DMS53 (cell line): ENCODE measurements around the gene ANKRD39.
A peak's percentile ranks its signal among the peaks of the same experiment; 100 is the strongest.

ENCODE experiments used
- DNase-seq: peaks from one replicate; lab custom pipeline; 2025; lab: John Stamatoyannopoulos, UW

The ANKRD39 gene

DNA sequence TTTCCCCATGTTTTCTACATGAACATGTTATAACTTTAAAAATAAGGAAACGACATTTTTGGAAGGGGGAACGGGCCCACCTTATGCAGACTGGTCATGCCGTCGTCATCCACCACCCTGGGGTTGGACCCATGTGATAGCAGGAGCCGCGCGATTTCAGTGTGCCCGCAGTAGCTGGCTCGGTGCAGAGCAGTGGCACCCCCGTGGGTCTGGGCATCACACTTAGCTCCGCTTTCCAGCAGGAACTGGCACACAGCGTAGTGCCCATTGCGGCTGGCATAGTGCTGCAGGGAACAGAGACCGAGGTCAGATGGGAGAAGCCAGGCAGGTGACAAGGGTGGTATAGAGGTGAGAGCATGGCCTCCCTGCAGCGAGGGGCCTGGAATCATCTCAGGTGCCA is 4.5 kb downstream of the ANKRD39 start:
- no peak for DNase-seq

DNA sequence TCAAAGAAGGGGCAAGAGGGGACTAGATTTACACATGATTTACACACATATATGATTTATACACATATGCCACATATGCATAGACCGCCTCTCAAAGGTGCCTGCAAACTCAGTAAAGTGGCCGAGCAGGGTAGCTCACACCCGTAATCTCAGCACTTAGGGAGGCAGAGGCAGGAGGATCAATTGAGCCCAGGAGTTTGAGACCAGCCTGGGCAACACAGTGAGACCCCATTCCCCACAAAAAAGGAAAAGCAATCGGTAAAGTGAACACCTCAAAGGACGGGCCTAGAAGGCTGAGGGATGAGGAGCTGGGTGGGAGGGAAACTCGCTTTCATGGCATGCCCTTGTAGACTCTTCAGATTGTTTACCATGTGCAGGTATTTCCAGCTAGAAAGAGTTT is 5.1 kb downstream of the ANKRD39 start:
- no peak for DNase-seq

DNA sequence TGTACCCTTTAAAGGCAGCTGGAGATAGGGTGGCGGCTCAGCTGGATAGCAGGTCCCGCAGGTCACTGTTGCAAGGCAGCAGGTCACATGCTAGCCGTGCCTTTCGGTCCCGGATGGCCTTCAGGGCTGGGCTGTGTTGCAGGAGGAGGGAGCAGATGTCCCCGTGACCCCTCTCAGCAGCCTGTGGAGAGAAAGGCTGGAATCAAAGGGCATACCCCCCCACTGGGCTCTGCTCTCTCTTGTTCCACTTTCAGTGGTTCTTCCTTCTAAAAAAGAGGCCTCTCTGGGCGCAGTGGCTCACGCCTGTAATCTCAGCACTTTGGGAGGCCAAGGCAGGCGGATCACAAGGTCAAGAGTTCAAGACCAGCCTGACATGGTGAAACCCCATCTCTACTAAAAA is 9.6 kb downstream of the ANKRD39 start:
- no peak for DNase-seq

DNA sequence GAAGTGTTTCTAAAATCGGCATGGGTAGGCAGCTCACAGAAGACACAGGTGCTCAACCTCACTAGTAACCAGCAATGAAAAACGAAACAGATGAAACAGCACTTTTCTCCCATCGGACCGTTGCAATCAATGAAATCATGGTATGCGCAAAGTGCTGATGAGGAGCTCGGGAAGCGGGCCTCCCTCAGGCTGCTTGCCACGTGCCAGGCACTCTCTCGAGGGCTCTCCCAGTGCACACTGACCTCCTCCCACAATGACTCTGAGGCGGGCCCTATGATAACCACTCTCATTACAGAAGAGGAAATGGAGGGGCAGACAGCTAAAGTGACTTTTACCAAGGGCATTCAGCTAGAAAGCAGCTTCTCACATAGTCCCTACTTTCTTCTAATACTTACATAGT is 10.2 kb downstream of the ANKRD39 start:
- DNase-seq: no peak

DNA sequence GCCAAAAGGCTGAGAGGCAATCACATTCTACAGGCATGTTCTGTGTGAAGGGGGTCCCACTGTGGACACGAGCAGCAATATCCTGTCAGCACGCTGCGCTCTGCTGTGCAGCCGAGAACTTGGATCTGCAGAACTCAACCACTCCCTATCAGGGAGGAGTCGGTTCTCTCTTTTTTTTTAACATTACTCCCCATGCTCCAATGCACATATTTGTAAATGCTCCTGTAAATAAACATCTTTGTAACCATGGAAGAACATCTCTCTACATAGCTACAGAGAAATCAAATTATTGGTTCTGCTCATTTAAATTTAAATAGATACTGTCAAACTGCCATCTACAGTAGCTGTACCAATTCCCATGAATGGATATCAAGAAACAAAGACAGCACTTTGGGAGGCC is 11.0 kb downstream of the ANKRD39 start:
- no peak for DNase-seq

DNA sequence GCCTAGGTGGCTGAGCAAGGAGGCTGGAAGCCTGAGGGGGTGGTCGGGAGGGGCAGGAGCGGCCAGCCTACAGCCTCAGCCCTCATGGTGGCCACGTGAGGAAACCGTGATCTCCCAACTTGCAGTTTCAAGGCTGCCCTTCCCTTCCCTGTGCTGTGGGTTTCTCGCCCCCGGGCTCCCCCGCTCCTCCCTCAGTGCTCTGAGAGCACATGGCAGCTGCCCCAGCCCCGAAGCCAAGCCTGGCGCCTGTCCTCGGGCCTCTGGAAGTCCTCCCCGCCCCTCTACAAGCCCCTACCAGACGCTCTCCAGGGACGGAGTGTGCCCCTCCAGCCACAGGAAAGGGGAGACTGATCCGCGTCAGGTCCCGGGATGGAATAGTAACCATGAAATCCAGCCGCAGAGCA is 13.4 kb downstream of the ANKRD39 start:
- DNase-seq: no peak

DNA sequence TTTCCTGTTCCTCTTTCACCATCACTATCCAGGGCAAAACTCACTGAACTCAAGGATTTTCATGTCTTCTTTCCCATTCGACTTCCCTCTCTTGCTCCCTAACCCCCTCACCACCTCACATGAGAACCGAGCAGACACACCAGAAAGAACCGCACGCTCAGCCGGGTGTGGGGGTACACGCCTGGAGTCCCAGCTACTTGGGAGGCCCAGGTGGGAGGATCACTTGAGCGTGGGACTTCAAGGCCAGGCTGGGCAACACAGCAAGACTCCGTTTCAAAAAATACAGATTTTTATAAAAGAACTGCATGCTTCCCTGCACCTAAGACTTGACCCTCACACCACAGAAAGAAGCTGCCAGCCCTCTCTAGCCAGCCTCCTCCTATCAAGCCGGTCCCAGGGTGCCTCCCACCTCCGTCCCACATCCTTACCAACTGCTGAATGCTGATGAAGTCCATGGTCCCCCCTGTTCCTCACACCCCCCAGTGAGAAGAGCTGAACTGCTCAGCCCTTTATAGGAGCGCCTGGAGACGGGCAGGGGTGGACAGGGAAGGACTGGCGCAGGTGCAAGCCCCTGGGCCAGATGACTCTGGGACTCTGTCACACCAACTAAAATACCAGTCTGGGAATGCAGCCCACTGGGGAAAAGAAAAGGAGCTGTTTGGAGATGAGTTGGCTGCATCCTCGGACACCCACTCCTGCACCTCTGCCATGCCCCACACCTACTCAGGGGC is 14.1 kb downstream of the ANKRD39 start, which contains the start of gene ANKRD23:
ANKRD23 (minus strand) TSS at position 484 of the 731 bp plus-strand sequence; CDS start at position 455, 29 bp downstream.
- no peak for DNase-seq

DNA sequence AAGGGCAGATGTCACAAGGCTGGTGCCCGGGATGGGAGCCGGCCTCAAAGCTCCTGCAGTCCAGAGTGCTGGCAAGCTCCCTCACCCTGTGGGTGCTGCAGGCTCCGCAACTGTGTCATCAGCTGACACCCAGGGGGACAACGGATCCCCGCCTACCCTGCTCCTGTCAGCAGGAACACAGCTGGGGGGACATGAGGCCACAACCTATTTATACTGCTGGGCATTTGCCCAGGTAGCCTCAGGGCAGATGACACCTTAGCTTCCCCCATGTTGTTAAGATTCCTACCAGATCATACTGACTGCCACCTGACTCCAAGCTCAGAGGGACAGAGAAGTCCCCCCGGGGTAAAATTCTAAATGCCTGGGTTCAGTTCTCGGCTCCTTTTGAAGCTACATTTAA is 15.2 kb downstream of the ANKRD39 start:
- DNase-seq: no peak

DNA sequence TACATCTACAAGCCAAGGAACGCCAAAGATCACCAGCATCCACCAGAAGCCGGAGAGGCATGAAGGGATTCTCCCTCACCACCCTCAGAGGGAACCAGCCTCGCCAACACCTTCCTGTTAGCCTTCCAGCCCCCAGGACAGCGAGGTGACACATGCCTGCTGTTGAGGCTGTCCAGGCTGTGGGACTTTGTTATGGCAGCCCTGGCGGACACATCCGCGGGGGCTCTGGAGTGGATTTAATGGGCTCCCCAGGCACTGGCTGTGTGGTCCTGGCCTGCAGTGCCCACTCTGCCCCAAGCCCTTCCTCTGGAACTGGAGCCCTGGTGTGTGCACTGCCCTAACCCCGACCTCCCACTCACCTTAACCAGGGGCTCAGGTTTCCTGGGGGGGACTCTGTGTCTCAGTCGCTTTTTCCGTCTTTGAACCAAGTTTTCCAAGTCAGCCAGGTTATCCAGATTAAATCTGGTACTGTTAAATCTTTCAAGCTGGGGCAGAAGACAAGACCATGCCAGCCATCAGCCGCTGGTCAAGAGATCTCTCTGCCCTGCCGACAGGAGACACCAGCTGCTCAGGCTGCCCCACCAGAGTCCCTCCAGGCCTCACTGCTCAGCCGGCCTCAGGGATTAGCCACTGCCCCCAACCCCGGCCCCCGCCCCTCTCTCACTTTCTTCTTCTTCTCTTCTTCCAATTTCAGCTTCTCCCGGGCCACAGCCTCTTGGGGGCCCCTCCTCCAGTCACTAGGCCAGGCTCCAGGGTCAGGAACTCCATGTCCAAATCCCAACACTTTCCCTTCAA is 15.9 kb downstream of the ANKRD39 start:
- no peak for DNase-seq

DNA sequence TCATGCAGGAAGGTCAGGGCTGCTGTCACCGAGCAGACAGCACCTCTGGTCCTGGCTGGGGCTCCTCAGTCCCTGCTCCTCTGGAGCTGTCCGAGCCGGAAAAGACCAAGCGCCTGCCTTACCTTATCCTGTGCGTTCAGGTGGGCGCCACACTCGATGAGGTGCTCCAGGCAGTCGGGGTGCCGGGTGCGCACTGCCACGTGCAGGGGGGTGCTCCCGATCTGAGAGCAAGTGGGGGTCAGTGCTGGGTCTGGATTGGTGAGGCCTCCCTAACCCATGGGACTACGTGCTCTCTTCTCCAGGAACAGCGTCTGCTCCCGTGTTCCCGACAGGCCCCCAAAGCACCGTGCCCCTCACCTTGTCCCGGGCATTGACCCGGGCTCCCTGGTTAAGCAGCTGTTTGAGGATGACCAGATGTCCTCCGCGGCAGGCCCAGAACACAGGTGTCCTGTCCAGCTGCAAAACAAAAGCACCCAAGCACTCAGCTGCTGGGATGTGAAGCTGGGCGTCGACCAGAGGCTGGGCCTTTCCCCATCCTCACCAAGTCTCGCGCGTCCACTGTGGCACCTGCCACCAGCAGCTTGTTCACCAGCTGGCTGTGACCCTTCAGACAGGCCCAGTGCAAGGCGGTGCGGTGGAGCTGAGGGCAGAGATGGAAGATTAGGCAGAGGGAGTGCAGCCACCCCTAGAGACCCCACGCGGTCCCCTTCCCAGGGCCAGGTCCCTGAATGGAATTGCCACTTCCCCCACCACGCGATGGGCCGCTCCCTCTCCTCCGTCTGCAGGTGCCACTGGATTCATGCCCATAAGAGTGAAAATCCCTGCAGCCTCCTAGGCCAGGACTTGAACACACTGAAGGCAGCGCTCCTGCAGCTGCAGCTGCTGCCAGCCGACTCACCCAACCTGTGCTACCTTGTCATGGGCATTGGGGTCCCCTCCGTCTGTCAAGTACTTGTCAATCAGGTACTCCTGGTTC is 17.7 kb downstream of the ANKRD39 start:
- peak; percentile 72 for DNase-seq

DNA sequence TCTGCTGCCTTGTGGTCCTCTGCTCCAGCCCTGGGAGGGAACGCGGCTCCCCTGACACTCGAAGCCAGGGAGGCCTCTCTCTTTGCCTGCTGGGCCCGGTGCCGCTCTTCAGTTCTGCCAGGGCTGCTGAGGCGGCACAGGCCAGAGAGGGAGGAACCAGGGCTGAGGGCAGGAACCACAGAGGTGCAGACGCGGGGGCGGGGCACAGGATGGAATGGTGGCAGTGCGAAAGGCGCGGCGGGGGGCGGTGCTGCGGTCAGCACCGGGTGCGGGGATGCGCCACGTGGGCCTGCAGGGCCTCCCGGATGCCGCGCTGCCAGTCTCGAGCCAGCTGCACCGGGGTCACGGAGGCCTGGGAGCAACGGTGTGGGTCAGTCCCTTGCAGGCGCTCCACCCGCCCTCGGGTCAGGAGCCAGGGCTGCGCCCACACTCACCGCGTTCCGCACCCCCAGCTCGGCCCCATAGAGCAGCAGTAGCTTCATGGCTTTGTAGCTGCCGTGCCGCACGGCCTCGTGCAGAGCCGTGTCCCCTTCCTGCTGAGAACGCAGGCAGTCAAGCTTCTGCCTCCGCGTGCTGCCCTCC is 18.4 kb downstream of the ANKRD39 start:
- DNase-seq: no peak

DNA sequence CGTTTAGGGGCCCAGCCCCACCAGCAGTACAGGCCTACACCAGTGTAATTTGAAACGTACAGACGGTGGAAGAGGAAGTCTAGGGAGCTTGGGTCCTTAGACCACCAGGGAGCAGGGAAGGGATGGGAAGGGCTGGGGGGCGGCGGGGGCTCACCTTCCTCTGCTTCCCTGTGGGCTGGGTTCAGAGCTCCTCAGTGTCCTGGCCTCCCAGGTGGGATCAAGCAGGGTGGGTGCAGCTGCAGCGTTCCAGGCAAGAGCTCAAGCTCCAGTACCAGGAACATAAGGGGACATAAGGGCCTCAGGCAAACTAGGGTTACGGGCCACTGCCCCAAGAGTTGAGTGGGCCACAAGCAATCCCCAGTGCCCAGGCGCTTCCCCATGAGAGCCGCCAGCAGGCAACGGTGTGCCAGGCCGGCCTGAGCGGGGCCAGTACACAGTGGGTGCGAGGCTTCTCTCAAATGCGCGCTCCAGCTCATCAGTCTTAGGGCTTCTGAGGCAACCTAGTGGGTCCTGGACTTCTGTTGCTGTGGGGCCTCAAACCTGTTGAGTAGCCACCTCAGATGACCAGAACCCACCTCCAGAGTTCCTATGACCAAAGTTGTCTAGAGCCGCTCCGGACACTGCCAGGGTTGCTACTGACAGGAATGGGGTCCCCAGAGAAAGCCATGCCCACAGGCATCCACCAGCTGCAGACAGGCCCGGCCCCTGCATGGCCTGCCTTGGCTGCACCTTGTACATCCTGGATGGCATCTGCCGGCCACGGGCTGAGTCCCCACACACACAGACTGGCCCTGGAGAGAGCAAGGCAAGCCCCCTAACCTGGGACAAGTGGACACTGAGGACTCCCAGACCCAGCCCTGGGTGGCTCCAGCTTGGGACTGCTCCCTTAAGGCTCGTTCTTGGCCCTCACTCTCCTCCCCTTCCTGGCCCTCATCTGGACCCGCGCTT is 19.2 kb downstream of the ANKRD39 start:
- DNase-seq: no peak

DNA sequence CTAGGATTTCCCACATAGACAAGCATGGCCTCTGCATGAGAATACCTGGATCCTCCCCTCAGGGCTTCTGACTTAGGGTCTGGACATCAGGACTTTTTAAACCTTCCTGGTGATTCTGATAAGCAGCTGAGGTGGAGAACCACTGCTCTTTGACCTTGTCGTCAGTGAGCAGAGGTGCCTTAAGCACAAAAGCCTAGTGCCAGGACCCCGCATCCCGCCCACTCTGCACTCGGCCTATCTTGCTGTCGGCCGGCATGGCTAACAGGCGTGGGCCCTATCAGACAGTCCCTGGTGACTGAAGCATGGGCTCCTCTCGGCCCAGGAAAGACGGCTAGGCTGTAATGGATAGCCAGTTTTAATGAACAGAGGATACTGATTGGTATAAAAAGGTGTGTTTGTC is 20.2 kb downstream of the ANKRD39 start:
- DNase-seq: no peak

DNA sequence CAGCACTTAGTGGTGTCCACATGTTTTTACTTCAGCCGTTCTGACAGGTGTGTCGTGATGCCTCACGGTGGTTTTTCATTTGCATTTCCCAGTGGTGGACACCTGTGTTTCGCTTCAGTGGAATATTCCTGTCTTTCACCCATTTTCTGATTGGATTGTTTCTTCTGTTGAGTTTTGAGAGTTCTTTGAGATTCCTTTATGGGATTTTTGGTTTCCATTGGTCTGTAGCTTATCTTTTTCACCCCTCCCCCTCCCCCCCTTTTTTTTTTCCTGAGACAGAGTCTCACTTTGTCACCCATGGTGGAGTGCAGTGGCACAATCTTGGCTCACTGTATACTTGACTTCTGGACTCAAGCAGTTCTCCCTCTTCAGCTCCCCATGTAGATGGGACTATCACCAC is 22.0 kb downstream of the ANKRD39 start:
- no peak for DNase-seq

DNA sequence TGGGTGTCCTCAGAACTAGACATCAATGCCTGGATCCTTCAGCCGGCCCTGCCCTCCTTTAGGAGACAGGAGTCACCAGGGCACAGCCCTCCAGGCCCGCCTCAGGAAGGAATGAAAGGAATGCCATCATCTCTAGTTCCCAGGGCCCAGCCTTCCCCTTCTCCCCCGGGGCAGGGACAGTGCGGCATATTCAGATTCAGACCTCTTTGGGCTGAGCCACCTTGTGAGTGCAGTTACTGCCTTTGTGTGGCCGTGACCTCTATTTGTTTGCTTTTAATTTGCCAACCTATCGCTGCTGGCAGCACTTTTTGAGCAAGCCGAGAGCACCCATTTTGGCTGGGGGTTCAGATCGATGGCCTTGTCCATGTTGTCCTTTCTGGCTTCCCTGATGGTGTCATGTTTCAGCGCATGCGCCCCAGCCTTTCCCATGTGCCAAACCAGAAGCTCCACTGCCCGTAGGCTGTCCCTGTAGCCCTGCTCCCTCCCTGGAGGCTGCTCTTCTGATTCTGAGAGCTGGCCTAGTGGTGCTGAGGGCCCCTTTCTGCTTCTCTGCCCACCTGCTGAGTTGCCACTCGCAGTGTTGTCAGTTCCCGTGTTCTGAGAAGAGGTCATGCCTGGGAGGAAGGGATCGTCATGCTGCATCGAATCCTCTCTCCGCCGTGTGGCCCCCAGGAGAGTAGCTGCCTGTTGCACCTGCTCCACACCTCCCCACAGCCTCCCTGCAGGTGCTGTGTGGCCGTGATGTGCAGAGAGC is 24.9 kb downstream of the ANKRD39 start:
- peak; percentile 99 for DNase-seq

DNA sequence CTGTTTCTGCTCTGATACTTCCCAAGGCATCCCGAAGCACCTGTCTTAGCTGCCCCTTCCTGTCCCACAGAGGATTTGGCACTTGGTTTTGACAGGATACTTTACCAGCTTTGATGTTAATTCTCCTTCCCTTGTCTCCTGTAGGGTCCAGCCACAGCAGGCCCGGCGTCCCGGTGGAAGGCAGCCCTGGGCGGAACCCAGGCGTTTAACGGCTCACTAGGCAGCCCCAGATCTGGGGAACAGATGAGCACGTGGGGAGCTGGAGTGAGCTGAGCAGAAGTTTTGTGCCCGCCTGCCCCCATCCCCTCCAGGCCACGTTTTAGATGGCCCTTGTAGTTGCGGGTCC is 25.4 kb downstream of the ANKRD39 start:
- no peak for DNase-seq

DNA sequence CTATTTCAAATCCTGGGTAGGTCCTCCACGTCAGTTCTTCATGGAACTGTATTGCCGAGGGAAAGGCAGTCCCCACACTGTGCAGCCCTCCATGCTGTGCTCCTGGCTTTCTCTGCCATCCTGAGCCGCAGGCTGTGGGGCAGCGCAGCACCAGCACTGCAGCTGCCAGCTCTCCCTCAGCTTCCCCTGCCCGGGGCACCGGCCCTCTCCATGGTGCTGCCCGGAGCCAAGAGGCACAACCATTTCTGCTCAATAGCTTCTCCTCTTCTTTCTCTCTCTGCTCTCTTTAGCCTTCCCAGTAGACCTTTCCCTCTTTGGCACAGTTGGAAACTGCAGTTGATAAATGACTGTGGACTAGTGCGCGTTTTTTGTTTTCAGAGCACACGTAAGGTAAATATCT is 26.1 kb downstream of the ANKRD39 start:
- peak; percentile 36 for DNase-seq

DNA sequence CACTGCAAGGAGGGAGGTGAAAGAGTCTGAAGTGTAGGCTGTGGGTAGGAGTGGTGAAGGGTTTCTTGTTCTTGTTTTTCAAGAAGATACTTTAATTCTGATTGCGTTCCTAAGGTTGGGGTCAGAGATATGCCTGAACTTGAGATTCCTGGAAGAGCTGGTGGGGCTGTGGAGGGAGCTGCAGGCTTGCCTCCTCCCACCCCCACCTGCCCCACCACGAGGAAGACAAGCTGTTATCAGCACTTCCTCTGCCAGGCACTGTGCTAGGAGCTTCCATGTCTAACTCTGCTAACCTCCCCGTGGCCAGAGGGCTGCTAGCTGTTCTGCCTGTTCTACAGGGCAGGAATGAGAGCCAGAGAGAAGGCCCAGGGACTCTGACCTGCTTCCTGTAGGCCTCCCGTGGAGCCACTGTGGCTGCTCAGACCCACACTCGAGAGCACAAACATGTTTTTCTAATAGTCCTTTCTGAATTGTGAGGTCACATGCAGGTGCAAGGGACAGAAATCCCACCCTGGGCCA is 27.7 kb downstream of the ANKRD39 start:
- DNase-seq: no peak

DNA sequence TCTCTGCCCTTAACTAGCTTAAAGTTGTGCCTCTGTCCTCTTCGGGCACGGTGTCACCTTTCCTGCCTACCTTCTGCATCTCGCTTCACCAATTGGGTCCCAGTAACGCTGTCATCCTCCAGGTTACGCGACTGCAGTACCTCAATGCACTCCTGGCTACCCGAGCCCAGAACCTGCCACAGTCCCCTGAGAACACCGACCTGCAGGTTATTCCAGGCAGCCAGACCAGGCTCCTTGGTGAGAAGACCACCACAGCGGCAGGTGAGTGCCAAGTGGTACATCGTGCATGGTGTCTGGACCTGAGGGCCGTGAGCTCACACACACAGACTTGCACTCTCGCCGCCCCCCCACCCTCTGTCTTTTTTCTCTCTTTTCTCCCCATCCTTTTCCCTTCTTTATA is 28.9 kb downstream of the ANKRD39 start:
- no peak for DNase-seq

DNA sequence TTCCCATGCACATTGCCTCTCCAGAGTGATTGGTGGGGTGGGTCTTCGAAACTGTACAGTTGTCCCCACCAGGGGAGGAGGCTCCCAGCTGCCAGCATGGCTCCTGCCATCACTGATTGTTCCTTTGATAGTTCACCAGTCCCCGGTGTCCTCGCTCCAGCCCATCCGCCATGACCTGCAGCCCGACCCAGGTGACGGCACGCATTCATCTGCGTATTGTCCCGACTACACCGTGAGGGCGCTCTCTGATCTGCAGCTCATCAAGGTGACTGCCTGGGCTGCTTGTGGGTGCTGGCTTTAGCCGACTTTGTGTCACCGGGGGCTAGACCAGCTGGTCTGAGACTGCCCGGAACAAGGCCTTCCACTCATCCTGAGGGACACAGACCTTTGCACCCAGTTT is 29.4 kb downstream of the ANKRD39 start:
- no peak for DNase-seq
